Naive thymus-derived CD4-positive, alpha-beta T cell (primary cell): Measurements from ENCODE around the gene ELL. TPM values are rescaled to one million over a fixed set of nuclear protein-coding genes. Genes with fewer than 3 reads are reported as not detected.

Experiments
- ATAC-seq: fragments of 150-1000 bp; cut with Tn5 transposase; 2 replicates; pipeline ENCODE4 v1.10.0; 2021; ENCODE audit warnings: mild to moderate bottlenecking, moderate library complexity
- CTCF ChIA-PET: fragments of 350-600 bp; sonication (Branson Sonifier 250); formaldehyde crosslinking; loops from one replicate; lab custom pipeline; 2021; ENCODE audit warnings: antibody characterized with exemption; lab: Charles Lee
- POLR2A ChIA-PET: fragments of 350-600 bp; sonication (Branson Sonifier 250); formaldehyde crosslinking; loops from one replicate; lab custom pipeline; 2021; ENCODE audit warnings: antibody characterized with exemption, inconsistent platforms; lab: Charles Lee
- DNase-seq, 9 donors: peaks; one replicate each; pipeline versions ENCODE4 v3.0.0 to v3.0.0-alpha.2; 2020 to 2022; ENCODE audit warnings: mixed read lengths in 1 of 9
- H3K27ac ChIP-seq: one replicate; pipeline ENCODE4 v1.7.0; 2013; ENCODE audit warnings: mild to moderate bottlenecking, low read depth, low read length, moderate library complexity
- H3K27me3 ChIP-seq, 2 donors: one replicate each; pipeline ENCODE4 v1.7.0; 2013; ENCODE audit warnings: low read length in 2 of 2, mild to moderate bottlenecking in 2 of 2, moderate library complexity in 2 of 2; ENCODE audit not compliant: control insufficient read depth in 2 of 2, insufficient read depth in 2 of 2
- H3K36me3 ChIP-seq, 3 experiments: 1 replicate in 2 of 3; 2 replicates in 1 of 3; pipeline ENCODE4 v1.7.0; 2013; ENCODE audit warnings: low read length in 3 of 3, mild to moderate bottlenecking in 3 of 3, moderate library complexity in 1 of 3; ENCODE audit not compliant: insufficient read depth in 3 of 3, control insufficient read depth in 2 of 3
- H3K4me1 ChIP-seq, 2 donors: one replicate each; pipeline ENCODE4 v1.7.0; 2013; ENCODE audit warnings: low read length in 2 of 2, mild to moderate bottlenecking in 2 of 2, moderate library complexity in 1 of 2; ENCODE audit not compliant: control insufficient read depth in 2 of 2, insufficient read depth in 2 of 2
- H3K4me3 ChIP-seq: 2 replicates; pipeline ENCODE4 v1.7.0; 2013; ENCODE audit warnings: mild to moderate bottlenecking, low read length
- H3K9me3 ChIP-seq, 3 experiments: 1 replicate in 2 of 3; 2 replicates in 1 of 3; pipeline ENCODE4 v1.7.0; 2013; ENCODE audit warnings: low read length in 3 of 3; ENCODE audit not compliant: control insufficient read depth in 2 of 3
- H3K27ac Mint-ChIP-seq, 9 donors: one replicate each; pipeline ENCODE4 v1.8.0; 2020 to 2022; ENCODE audit warnings: mixed read lengths in 9 of 9, mild to moderate bottlenecking in 8 of 9, moderate library complexity in 5 of 9, inconsistent platforms in 2 of 9
- H3K27me3 Mint-ChIP-seq, 5 donors: one replicate each; pipeline ENCODE4 v1.8.0; 2021 to 2022; ENCODE audit warnings: mixed read lengths in 5 of 5, mild to moderate bottlenecking in 1 of 5
- H3K36me3 Mint-ChIP-seq, 5 donors: one replicate each; pipeline ENCODE4 v1.8.0; 2020 to 2022; ENCODE audit warnings: mixed read lengths in 5 of 5, mild to moderate bottlenecking in 3 of 5, inconsistent platforms in 1 of 5
- H3K4me1 Mint-ChIP-seq, 7 donors: one replicate each; pipeline ENCODE4 v1.8.0; 2020 to 2022; ENCODE audit warnings: mixed read lengths in 7 of 7, mild to moderate bottlenecking in 3 of 7, inconsistent platforms in 1 of 7
- H3K4me3 Mint-ChIP-seq, 10 donors: one replicate each; pipeline ENCODE4 v1.8.0; 2020 to 2022; ENCODE audit warnings: mild to moderate bottlenecking in 10 of 10, mixed read lengths in 10 of 10, moderate library complexity in 6 of 10, inconsistent platforms in 2 of 10
- H3K9me3 Mint-ChIP-seq, 11 donors: one replicate each; pipeline ENCODE4 v1.8.0; 2020 to 2022; ENCODE audit warnings: mixed read lengths in 11 of 11, mild to moderate bottlenecking in 4 of 11, inconsistent platforms in 1 of 11, moderate library complexity in 1 of 11
- intact Hi-C, 2 donors: fragments of 100-400 bp; cut with micrococcal nuclease; formaldehyde crosslinking; loops; one replicate each; pipeline ENCODE4 v1.15.1; 2023
- polyA plus RNA-seq, 2 donors: library from polyadenylated mRNA; unstranded; fragments of 300-500 nt; fragmentation: Illumina TruSeq; gene quantifications; one replicate each; pipeline ENCODE4 v1.2.3, GENCODE V29; 2021
- total RNA-seq, 6 experiments: library from RNA in 5 of 6; stranded (reverse) in 5 of 6; gene quantifications; 1 replicate in 5 of 6; 2 replicates in 1 of 6; pipeline ENCODE4 v1.2.3 and lab custom pipeline; 2021 to 2026

Gene ELL
- total and polyA plus RNA-seq, 7 experiments from 2014 or later, result 8.9 to 70.4 (median 22.1) TPM

GRCh38 chr19:18519962-18520847 is 1.7 kb downstream of the ELL start:
- peak overlapping the region; percentile 88 to 98 (median 90) for H3K27ac Mint-ChIP-seq
- DNase-seq (peak; percentile 40 to 68 (median 60)), ATAC-seq (no peak)
- no peaks in the 10 kb centered on the region for H3K36me3 Mint-ChIP-seq
- Histone ChIP-seq H3K36me3 (peaks cover 0 to 4% (median 0%) of the 10 kb centered on the region in 3 experiments), H3K27ac (peak overlapping the region; percentile 94), H3K27me3 (no peaks in the 10 kb centered on the region), H3K4me3 (peak overlapping the region; percentile 89), H3K9me3 (no peaks in the 10 kb centered on the region), H3K4me1 (peaks cover 5 to 26% of the 10 kb centered on the region in 2 donors)
- intact Hi-C loops, result loop anchor here (1.0 to 10.0 kb wide), 7 partner anchors 48 to 1215 kb away; partner anchors contain the start of genes TMEM161A (in 2 of the 2), ABHD8 (in 1 of the 2), DDA1 (in 1 of the 2) and MRPL34 (in 1 of the 2)
- POLR2A ChIA-PET, result interaction anchor here (0.6 to 4.4 kb wide), 11 partner anchors 22 to 1007 kb away, joined by 3 to 30 read pairs (median 4); partner anchors contain the start of genes COPE, DDX49, FKBP8 and KXD1
- CTCF ChIA-PET, result interaction anchor here (0.6 to 2.8 kb wide), 19 partner anchors 9 to 399 kb away, joined by 3 to 19 read pairs (median 4); partner anchors contain the start of genes COPE, DDX49, FKBP8 and KXD1
- H3K4me3 Mint-ChIP-seq, result peak overlapping the region; percentile 87 to 99 (median 94)
- H3K27me3 Mint-ChIP-seq, result no peaks in the 10 kb centered on the region
- H3K9me3 Mint-ChIP-seq, result no peaks in the 10 kb centered on the region
- peaks cover 5 to 38% (median 32%) of the 10 kb centered on the region in 7 donors for H3K4me1 Mint-ChIP-seq

DNA sequence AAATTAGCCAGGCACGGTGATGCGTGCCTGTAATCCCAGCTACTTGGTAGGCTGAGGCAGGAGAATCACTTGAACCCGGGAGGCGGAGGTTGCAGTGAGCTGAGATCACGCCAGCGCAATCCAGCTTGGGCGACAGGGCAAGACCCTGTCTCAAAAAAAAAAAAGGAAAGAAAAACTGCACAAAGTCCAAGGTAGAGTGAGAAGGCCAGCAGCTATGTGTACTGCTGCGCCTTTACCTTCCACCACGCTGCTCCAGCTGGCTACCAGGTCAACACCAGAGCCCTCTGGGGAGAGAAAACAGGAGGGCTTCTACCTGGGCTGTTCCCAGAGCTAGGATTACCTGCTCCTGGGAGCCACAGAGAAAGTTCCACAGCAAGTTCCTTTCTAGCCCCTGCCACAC is 3.2 kb downstream of the ELL start:
- Histone ChIP-seq H3K36me3 (peaks cover 0 to 4% (median 0%) of the 10 kb centered on the region in 3 experiments), H3K27me3 (no peaks in the 10 kb centered on the region), H3K4me1 (peaks cover 5 to 34% of the 10 kb centered on the region in 2 donors), H3K4me3 (no peak overlapping the region), H3K9me3 (no peaks in the 10 kb centered on the region), H3K27ac (no peak overlapping the region)
- Mint-ChIP-seq H3K4me3 (no peak overlapping the region), H3K27ac (no peak overlapping the region), H3K36me3 (no peaks in the 10 kb centered on the region), H3K27me3 (no peaks in the 10 kb centered on the region), H3K9me3 (no peaks in the 10 kb centered on the region), H3K4me1 (peaks cover 9 to 51% (median 45%) of the 10 kb centered on the region in 7 donors)
- POLR2A ChIA-PET, result interaction anchor here (0.7 kb wide), 1 partner anchor 20 kb away, joined by 3 read pairs; no protein-coding TSS in a partner anchor
- intact Hi-C loops, result no loop called here
- DNase-seq (no peak), ATAC-seq (no peak)
- CTCF ChIA-PET, result interaction anchor here (0.6 to 2.4 kb wide), 5 partner anchors 38 to 531 kb away, joined by 3 to 10 read pairs (median 4); partner anchors contain the start of gene REX1BD

DNA sequence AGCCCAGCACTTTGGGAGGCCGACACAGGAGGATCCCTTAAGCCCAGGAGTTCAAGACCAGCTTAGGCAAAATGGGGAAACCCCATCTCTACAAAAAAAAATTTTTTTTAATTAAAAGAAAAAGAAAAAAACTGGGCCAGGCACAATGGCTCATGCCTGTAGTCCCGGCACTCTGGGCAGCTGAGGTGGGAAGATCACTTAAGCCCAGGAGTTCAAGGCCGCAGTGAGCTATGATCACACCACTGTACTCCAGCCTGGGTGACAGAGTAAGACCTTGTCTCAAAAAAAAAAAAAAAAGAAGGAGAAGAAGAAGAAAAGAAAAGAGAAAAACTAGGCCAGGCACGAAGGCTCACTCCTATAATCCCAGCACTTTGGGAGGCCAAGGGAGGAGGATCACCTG is 4.3 kb downstream of the ELL start:
- Mint-ChIP-seq H3K27ac (no peak overlapping the region), H3K9me3 (no peaks in the 10 kb centered on the region), H3K27me3 (no peaks in the 10 kb centered on the region), H3K4me1 (peaks cover 14 to 58% (median 53%) of the 10 kb centered on the region in 7 donors), H3K36me3 (no peaks in the 10 kb centered on the region), H3K4me3 (peak overlapping the region in 1 of 10 donors; percentile 34)
- no peaks in the 10 kb centered on the region for H3K27me3 ChIP-seq
- intact Hi-C loops, result no loop called here
- no peaks in the 10 kb centered on the region for H3K9me3 ChIP-seq
- H3K4me1 ChIP-seq, result peaks cover 5 to 31% of the 10 kb centered on the region in 2 donors
- DNase-seq, result no peak
- POLR2A ChIA-PET, result no interaction called here
- no peak overlapping the region for H3K4me3 ChIP-seq
- no peak overlapping the region for H3K27ac ChIP-seq
- CTCF ChIA-PET, result interaction anchor here (0.6 kb wide), 3 partner anchors 24 to 190 kb away, joined by 3 to 5 read pairs (median 4); no protein-coding TSS in a partner anchor
- ATAC-seq, result no peak
- H3K36me3 ChIP-seq, result peaks cover 0 to 4% (median 0%) of the 10 kb centered on the region in 3 experiments

DNA sequence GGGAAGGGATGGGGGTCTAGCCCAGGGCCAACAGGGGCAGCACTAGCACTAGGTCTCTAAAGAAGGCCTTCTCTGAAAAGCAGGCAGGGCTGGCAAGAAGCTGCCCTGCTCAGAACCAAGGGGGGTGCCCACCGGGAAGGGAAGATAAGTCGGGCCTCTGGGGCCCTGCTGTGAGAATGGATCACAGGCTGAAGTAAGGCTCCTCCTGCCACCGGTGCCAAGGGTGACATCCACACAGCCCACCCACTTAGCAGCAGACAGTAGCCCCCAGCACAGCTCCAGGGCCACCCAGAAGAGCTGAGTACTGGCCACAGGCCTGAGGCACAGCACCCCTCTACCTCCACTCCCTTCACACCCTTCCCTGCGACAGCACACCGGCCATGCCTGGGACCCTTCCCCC is 5.9 kb downstream of the ELL start:
- Mint-ChIP-seq H3K27ac (no peak overlapping the region), H3K4me1 (peaks cover 11 to 59% (median 53%) of the 10 kb centered on the region in 7 donors), H3K27me3 (no peaks in the 10 kb centered on the region), H3K4me3 (no peak overlapping the region), H3K9me3 (no peaks in the 10 kb centered on the region), H3K36me3 (no peaks in the 10 kb centered on the region)
- DNase-seq (no peak), ATAC-seq (no peak)
- Histone ChIP-seq H3K27me3 (no peaks in the 10 kb centered on the region), H3K4me3 (no peak overlapping the region), H3K4me1 (peaks cover 5 to 31% of the 10 kb centered on the region in 2 donors), H3K36me3 (no peaks in the 10 kb centered on the region), H3K9me3 (no peaks in the 10 kb centered on the region), H3K27ac (no peak overlapping the region)
- ChIA-PET POLR2A (no interaction called here), CTCF (no interaction called here)
- intact Hi-C loops, result no loop called here

- H3K9me3 ChIP-seq, result no peaks in the 10 kb centered on the region
- Mint-ChIP-seq H3K4me3 (no peak overlapping the region), H3K9me3 (no peaks in the 10 kb centered on the region), H3K4me1 (peaks cover 8 to 60% (median 50%) of the 10 kb centered on the region in 7 donors), H3K27ac (peak overlapping the region in 2 of 9 donors; percentile 32 to 55), H3K36me3 (no peaks in the 10 kb centered on the region), H3K27me3 (no peaks in the 10 kb centered on the region)
- no peaks in the 10 kb centered on the region for H3K36me3 ChIP-seq
- no peak overlapping the region for H3K27ac ChIP-seq
- CTCF ChIA-PET, result no interaction called here
- peaks cover 3 to 34% of the 10 kb centered on the region in 2 donors for H3K4me1 ChIP-seq
- DNase-seq, result no peak
- no peaks in the 10 kb centered on the region for H3K27me3 ChIP-seq
- POLR2A ChIA-PET, result no interaction called here
- H3K4me3 ChIP-seq, result no peak overlapping the region
- peak; percentile 86 for ATAC-seq
- intact Hi-C loops, result no loop called here
Measured at GRCh38 chr19:18514800-18515682, 6.8 kb downstream of the ELL start.

GRCh38 chr19:18513868-18514267 is 8.0 kb downstream of the ELL start:
- H3K4me1 Mint-ChIP-seq, result peaks cover 10 to 62% (median 47%) of the 10 kb centered on the region in 7 donors
- DNase-seq, result no peak
- POLR2A ChIA-PET, result no interaction called here
- no peaks in the 10 kb centered on the region for H3K36me3 ChIP-seq
- no peak overlapping the region for H3K27ac ChIP-seq
- no peaks in the 10 kb centered on the region for H3K9me3 ChIP-seq
- H3K27ac Mint-ChIP-seq, result peak overlapping the region in 2 of 9 donors; percentile 26 to 27
- H3K4me1 ChIP-seq, result peaks cover 3 to 39% of the 10 kb centered on the region in 2 donors
- intact Hi-C loops, result no loop called here
- H3K4me3 ChIP-seq, result no peak overlapping the region
- CTCF ChIA-PET, result no interaction called here
- H3K4me3 Mint-ChIP-seq, result no peak overlapping the region
- no peaks in the 10 kb centered on the region for H3K36me3 Mint-ChIP-seq
- no peak for ATAC-seq
- no peaks in the 10 kb centered on the region for H3K27me3 Mint-ChIP-seq
- no peaks in the 10 kb centered on the region for H3K9me3 Mint-ChIP-seq
- H3K27me3 ChIP-seq, result no peaks in the 10 kb centered on the region
